ENCODE data around the gene MNX1. TPM values are rescaled to one million over a fixed set of nuclear protein-coding genes. Genes with fewer than 3 reads are reported as not detected.

The MNX1 gene
- total and polyA plus RNA-seq, 2 of the 4 experiments (the other 2 are of a cell fraction), result not detected

GRCh38 chr7:157004521-157005455 is 5.7 kb downstream of the MNX1 start:
- no peak overlapping the region for H2BK20ac ChIP-seq (ENCODE audit: low read depth, low read length)
- no peak overlapping the region for H2AFZ ChIP-seq (replicated peaks; ENCODE audit: low read length, poor library complexity)
- DNase-seq, result no peak
- no peak overlapping the region for H3K27ac ChIP-seq (ENCODE audit: insufficient read depth, low read length)
- H2BK120ac ChIP-seq (ENCODE audit: low read depth, low read length), result no peak overlapping the region
- no peak overlapping the region for H2AK5ac ChIP-seq (ENCODE audit: low read depth, low read length)
- no peak overlapping the region for H4K91ac ChIP-seq (ENCODE audit: insufficient read depth, low read depth, low read length)
- no peaks in the 10 kb centered on the region for H3K9me1 ChIP-seq (ENCODE audit: insufficient read depth, low read length)
- H3K9me3 ChIP-seq (ENCODE audit: control insufficient read depth, insufficient read depth, low read length), result peaks cover 8% of the 10 kb centered on the region
- in situ Hi-C loops (cut with MboI; ENCODE audit: low sequenced_read_pairs), result no loop called here
- no peak overlapping the region for H3K9ac ChIP-seq (ENCODE audit: low read depth, low read length)
- no peak overlapping the region for H4K5ac ChIP-seq (ENCODE audit: low read depth, low read length)
- H3K4me2 ChIP-seq (ENCODE audit: low read depth, low read length), result no peak overlapping the region; the same call in 1 of the 2 replicates
- H2BK5ac ChIP-seq (ENCODE audit: low read depth, low read length, poor library complexity, severe bottlenecking), result no peak overlapping the region
- H3K79me1 ChIP-seq (ENCODE audit: low read depth in 1 of 2, low read length in 2 of 2), result no peaks in the 10 kb centered on the region
- no peak overlapping the region for H3K4ac ChIP-seq (ENCODE audit: low read depth, low read length)
- H4K8ac ChIP-seq (ENCODE audit: low read depth in 2 of 2, low read length in 2 of 2), result no peak overlapping the region
- no peak overlapping the region for H3K4me3 ChIP-seq (ENCODE audit: insufficient read depth, low read depth, low read length)
- no peaks in the 10 kb centered on the region for H3K36me3 ChIP-seq (ENCODE audit: control insufficient read depth, insufficient read depth, low read length)
- no peaks in the 10 kb centered on the region for H3K4me1 ChIP-seq (ENCODE audit: control insufficient read depth, insufficient read depth, low read length)
- 32% methylated on average over 23 of the region's 56 CpGs; no CpG with 5 or more reads in 1 of the 2 experiments for WGBS, 2 experiments (ENCODE audit: extremely low coverage in 2 of 2, insufficient read length in 1 of 2)
- peaks cover 97% of the 10 kb centered on the region for H3K27me3 ChIP-seq (ENCODE audit: control insufficient read depth, insufficient read depth, low read length)
- dilution Hi-C loops (cut with HindIII; ENCODE audit: low sequenced_read_pairs, unreplicated experiment), result no loop called here
- H3K23ac ChIP-seq (ENCODE audit: low read depth, low read length), result no peak overlapping the region
- no peak overlapping the region for H3K56ac ChIP-seq (ENCODE audit: extremely low read depth, insufficient read depth, low read length)
- H2AK9ac ChIP-seq (replicated peaks; ENCODE audit: low read depth, low read length, poor library complexity), result no peak overlapping the region
- BruUV-seq (replicated peaks), result no TSS peak
- no peak overlapping the region for H3K18ac ChIP-seq (ENCODE audit: low read depth, low read length)
- ChIA-PET POLR2A (ENCODE audit: unreplicated experiment) (no interaction called here), CTCF (no interaction called here)
- no peak overlapping the region for H2BK15ac ChIP-seq (ENCODE audit: low read depth, low read length)
- intact Hi-C loops (cut with micrococcal nuclease), result no loop called here
- no peak for ATAC-seq (ENCODE audit: low read depth)
- H4K20me1 ChIP-seq (ENCODE audit: insufficient read depth, low read length), result no peaks in the 10 kb centered on the region; the same call in 1 of the 2 replicates
- H3K14ac ChIP-seq (replicated peaks; ENCODE audit: low read depth, low read length), result no peak overlapping the region
- TF ChIP-seq MAZ (IDR thresholded peaks at IDR 0.05; ENCODE audit: borderline replicate concordance, low read depth, low read length) (no peak), BHLHE40 (IDR thresholded peaks at IDR 0.05; ENCODE audit: low read depth, low read length) (no peak), NFE2L2 (IDR thresholded peaks at IDR 0.05; ENCODE audit: low read depth, low read length) (no peak), CHD1 (IDR thresholded peaks at IDR 0.05; ENCODE audit: low read depth, low read length) (no peak), USF2 (IDR thresholded peaks at IDR 0.05; ENCODE audit: low read depth, low read length) (no peak), ELK1 (IDR thresholded peaks at IDR 0.05; ENCODE audit: borderline replicate concordance, low read depth, low read length) (no peak), CEBPB (IDR thresholded peaks at IDR 0.05; ENCODE audit: low read depth, low read length) (no peak), RAD21 (IDR thresholded peaks at IDR 0.05; ENCODE audit: low read length) (no peak), RCOR1 (IDR thresholded peaks at IDR 0.05; ENCODE audit: insufficient replicate concordance, low read length) (no peak), RFX5 (IDR thresholded peaks at IDR 0.05; ENCODE audit: low read depth, low read length) (no peak), FOS (IDR thresholded peaks at IDR 0.05; ENCODE audit: low read depth, low read length) (no peak), MAFK (IDR thresholded peaks at IDR 0.05; ENCODE audit: low read depth, low read length) (no peak), CTCF (conservative IDR thresholded peaks at IDR 0.05; ENCODE audit: low read depth, low read length) (no peak), MXI1 (IDR thresholded peaks at IDR 0.05; ENCODE audit: borderline replicate concordance, low read depth, low read length) (no peak)

Data from IMR-90 (cell line).